CD8-positive, alpha-beta memory T cell (primary cell): ENCODE results near the gene DLG5. TPM values are rescaled to one million over a fixed set of nuclear protein-coding genes. Genes with fewer than 3 reads are reported as not detected.

Experiments
- CTCF ChIA-PET: fragments of 350-600 bp; sonication (Branson Sonifier 250); formaldehyde crosslinking; loops from one replicate; lab custom pipeline; 2021; ENCODE audit warnings: antibody characterized with exemption; lab: Charles Lee
- POLR2A ChIA-PET: fragments of 350-600 bp; sonication (Branson Sonifier 250); formaldehyde crosslinking; loops from one replicate; lab custom pipeline; 2021; ENCODE audit warnings: antibody characterized with exemption; lab: Charles Lee
- DNase-seq, 5 donors: peaks; one replicate each; pipeline versions ENCODE4 v3.0.0 to v3.0.0-alpha.2; 2020 to 2022; ENCODE audit warnings: mixed read lengths in 1 of 5
- H3K27ac ChIP-seq: one replicate; pipeline ENCODE4 v1.7.0; 2013; ENCODE audit warnings: low read depth, mild to moderate bottlenecking, low read length, moderate library complexity
- H3K27me3 ChIP-seq: 2 replicates; pipeline ENCODE4 v1.7.0; 2013; ENCODE audit warnings: low read length, mild to moderate bottlenecking; ENCODE audit not compliant: insufficient read depth, poor library complexity, severe bottlenecking
- H3K36me3 ChIP-seq: 2 replicates; pipeline ENCODE4 v1.7.0; 2013; ENCODE audit warnings: mild to moderate bottlenecking, low read length, moderate library complexity; ENCODE audit not compliant: insufficient read depth
- H3K4me1 ChIP-seq: 2 replicates; pipeline ENCODE4 v1.7.0; 2013; ENCODE audit warnings: mild to moderate bottlenecking, low read length, moderate library complexity; ENCODE audit not compliant: insufficient read depth
- H3K4me3 ChIP-seq: 2 replicates; pipeline ENCODE4 v1.7.0; 2013; ENCODE audit warnings: mild to moderate bottlenecking, low read length
- H3K9me3 ChIP-seq: 2 replicates; pipeline ENCODE4 v1.7.0; 2013; ENCODE audit warnings: mild to moderate bottlenecking, low read length
- H3K27ac Mint-ChIP-seq, 8 donors: one replicate each; pipeline ENCODE4 v1.8.0; 2020 to 2021; ENCODE audit warnings: mixed read lengths in 8 of 8, mild to moderate bottlenecking in 6 of 8, inconsistent platforms in 3 of 8, moderate library complexity in 3 of 8
- H3K27me3 Mint-ChIP-seq, 2 donors: one replicate each; pipeline ENCODE4 v1.8.0; 2020 to 2021; ENCODE audit warnings: mixed read lengths in 2 of 2, mild to moderate bottlenecking in 1 of 2, moderate library complexity in 1 of 2
- H3K36me3 Mint-ChIP-seq, 3 donors: one replicate each; pipeline ENCODE4 v1.8.0; 2020 to 2021; ENCODE audit warnings: mixed read lengths in 3 of 3, inconsistent platforms in 1 of 3, mild to moderate bottlenecking in 1 of 3
- H3K4me1 Mint-ChIP-seq, 3 donors: one replicate each; pipeline ENCODE4 v1.8.0; 2020 to 2021; ENCODE audit warnings: mixed read lengths in 3 of 3, inconsistent platforms in 1 of 3, mild to moderate bottlenecking in 1 of 3
- H3K4me3 Mint-ChIP-seq, 7 donors: one replicate each; pipeline ENCODE4 v1.8.0; 2020 to 2021; ENCODE audit warnings: mixed read lengths in 7 of 7, mild to moderate bottlenecking in 6 of 7, moderate library complexity in 4 of 7, inconsistent platforms in 2 of 7
- H3K9me3 Mint-ChIP-seq, 5 donors: one replicate each; pipeline ENCODE4 v1.8.0; 2020 to 2022; ENCODE audit warnings: mixed read lengths in 5 of 5, mild to moderate bottlenecking in 3 of 5, moderate library complexity in 2 of 5, inconsistent platforms in 1 of 5
- polyA plus RNA-seq: library from polyadenylated mRNA; unstranded; fragments of 300-500 nt; fragmentation: Illumina TruSeq; gene quantifications from one replicate; pipeline ENCODE4 v1.2.3, GENCODE V29; 2021
- total RNA-seq, 2 experiments: library from RNA; stranded (reverse); gene quantifications; one replicate each; pipeline ENCODE4 v1.2.3, GENCODE V29; 2021

DLG5 gene
- total and polyA plus RNA-seq, 3 experiments from 2014 or later, result 1.1 to 2.1 (median 1.7) TPM

GRCh38 chr10:77820349-77820748 is 106.2 kb downstream of the DLG5 start:
- no peak for DNase-seq
- Histone ChIP-seq H3K27me3 (no peaks in the 10 kb centered on the region), H3K4me3 (no peak overlapping the region), H3K27ac (no peak overlapping the region), H3K36me3 (no peaks in the 10 kb centered on the region), H3K4me1 (no peaks in the 10 kb centered on the region), H3K9me3 (no peaks in the 10 kb centered on the region)
- Mint-ChIP-seq H3K4me1 (no peaks in the 10 kb centered on the region), H3K36me3 (peaks cover 0 to 4% (median 0%) of the 10 kb centered on the region in 3 donors), H3K4me3 (no peak overlapping the region), H3K27ac (peak overlapping the region in 3 of 8 donors; percentile 25 to 82 (median 37)), H3K9me3 (no peaks in the 10 kb centered on the region), H3K27me3 (no peaks in the 10 kb centered on the region)
- CTCF ChIA-PET, result interaction anchor here (0.9 kb wide), 1 partner anchor 27 kb away, joined by 3 read pairs; no protein-coding TSS in a partner anchor
- POLR2A ChIA-PET, result no interaction called here

GRCh38 chr10:77819210-77820112 is 107.1 kb downstream of the DLG5 start:
- DNase-seq, result no peak
- H3K4me3 ChIP-seq, result no peak overlapping the region
- CTCF ChIA-PET, result no interaction called here
- Mint-ChIP-seq H3K27ac (peak overlapping the region in 1 of 8 donors; percentile 62), H3K9me3 (no peaks in the 10 kb centered on the region), H3K36me3 (peaks cover 0 to 2% (median 0%) of the 10 kb centered on the region in 3 donors), H3K27me3 (no peaks in the 10 kb centered on the region), H3K4me1 (no peaks in the 10 kb centered on the region), H3K4me3 (no peak overlapping the region)
- H3K27ac ChIP-seq, result no peak overlapping the region
- POLR2A ChIA-PET, result no interaction called here
- H3K4me1 ChIP-seq, result no peaks in the 10 kb centered on the region
- no peaks in the 10 kb centered on the region for H3K36me3 ChIP-seq
- H3K27me3 ChIP-seq, result no peaks in the 10 kb centered on the region
- H3K9me3 ChIP-seq, result no peaks in the 10 kb centered on the region

GRCh38 chr10:77818378-77818777 is 108.2 kb downstream of the DLG5 start:
- no peak overlapping the region for H3K4me3 Mint-ChIP-seq
- DNase-seq, result no peak
- peak overlapping the region in 1 of 8 donors; percentile 52 for H3K27ac Mint-ChIP-seq

GRCh38 chr10:77817541-77817940 is 109.0 kb downstream of the DLG5 start:
- no peaks in the 10 kb centered on the region for H3K9me3 ChIP-seq
- Mint-ChIP-seq H3K27me3 (no peaks in the 10 kb centered on the region), H3K4me1 (no peaks in the 10 kb centered on the region), H3K9me3 (no peaks in the 10 kb centered on the region), H3K27ac (no peak overlapping the region), H3K36me3 (peaks cover 0 to 2% (median 0%) of the 10 kb centered on the region in 3 donors), H3K4me3 (no peak overlapping the region)
- ChIA-PET POLR2A (no interaction called here), CTCF (no interaction called here)
- DNase-seq, result no peak
- H3K4me1 ChIP-seq, result no peaks in the 10 kb centered on the region
- H3K36me3 ChIP-seq, result no peaks in the 10 kb centered on the region
- H3K27me3 ChIP-seq, result no peaks in the 10 kb centered on the region
- H3K4me3 ChIP-seq, result no peak overlapping the region
- H3K27ac ChIP-seq, result no peak overlapping the region

More at GRCh38 chr10:77818378-77818777, 108.2 kb downstream of the DLG5 start:
- Mint-ChIP-seq H3K27me3 (no peaks in the 10 kb centered on the region), H3K36me3 (peaks cover 0 to 2% (median 0%) of the 10 kb centered on the region in 3 donors), H3K9me3 (no peaks in the 10 kb centered on the region), H3K4me1 (no peaks in the 10 kb centered on the region)
- Histone ChIP-seq H3K9me3 (no peaks in the 10 kb centered on the region), H3K4me3 (no peak overlapping the region), H3K27me3 (no peaks in the 10 kb centered on the region), H3K36me3 (no peaks in the 10 kb centered on the region), H3K4me1 (no peaks in the 10 kb centered on the region), H3K27ac (no peak overlapping the region)
- CTCF ChIA-PET, result no interaction called here
- POLR2A ChIA-PET, result no interaction called here

GRCh38 chr10:77816311-77816710 is 110.2 kb downstream of the DLG5 start:
- H3K36me3 ChIP-seq, result no peaks in the 10 kb centered on the region
- CTCF ChIA-PET, result no interaction called here

GRCh38 chr10:77812741-77813140 is 113.8 kb downstream of the DLG5 start:
- Mint-ChIP-seq H3K27me3 (no peaks in the 10 kb centered on the region), H3K9me3 (no peaks in the 10 kb centered on the region), H3K27ac (no peak overlapping the region), H3K4me1 (no peaks in the 10 kb centered on the region), H3K36me3 (no peaks in the 10 kb centered on the region), H3K4me3 (no peak overlapping the region)
- Histone ChIP-seq H3K27me3 (no peaks in the 10 kb centered on the region), H3K9me3 (no peaks in the 10 kb centered on the region), H3K36me3 (no peaks in the 10 kb centered on the region), H3K4me3 (no peak overlapping the region), H3K27ac (no peak overlapping the region), H3K4me1 (no peaks in the 10 kb centered on the region)
- DNase-seq, result no peak
- ChIA-PET POLR2A (no interaction called here), CTCF (no interaction called here)

More at GRCh38 chr10:77816311-77816710, 110.2 kb downstream of the DLG5 start:
- DNase-seq, result no peak
- Histone ChIP-seq H3K4me1 (no peaks in the 10 kb centered on the region), H3K9me3 (no peaks in the 10 kb centered on the region), H3K27ac (no peak overlapping the region), H3K27me3 (no peaks in the 10 kb centered on the region), H3K4me3 (no peak overlapping the region)
- Mint-ChIP-seq H3K4me3 (no peak overlapping the region), H3K27me3 (no peaks in the 10 kb centered on the region), H3K27ac (no peak overlapping the region), H3K4me1 (no peaks in the 10 kb centered on the region), H3K9me3 (no peaks in the 10 kb centered on the region), H3K36me3 (no peaks in the 10 kb centered on the region)
- POLR2A ChIA-PET, result no interaction called here

- H3K9me3 Mint-ChIP-seq, result no peaks in the 10 kb centered on the region
- Histone ChIP-seq H3K27me3 (no peaks in the 10 kb centered on the region), H3K9me3 (no peaks in the 10 kb centered on the region), H3K27ac (no peak overlapping the region), H3K36me3 (no peaks in the 10 kb centered on the region), H3K4me1 (no peaks in the 10 kb centered on the region), H3K4me3 (no peak overlapping the region)
- CTCF ChIA-PET, result no interaction called here
- no peaks in the 10 kb centered on the region for H3K4me1 Mint-ChIP-seq
- H3K27ac Mint-ChIP-seq, result peak overlapping the region in 1 of 8 donors; percentile 80
- POLR2A ChIA-PET, result no interaction called here
- no peaks in the 10 kb centered on the region for H3K36me3 Mint-ChIP-seq
- H3K4me3 Mint-ChIP-seq, result no peak overlapping the region
- no peak for DNase-seq
- no peaks in the 10 kb centered on the region for H3K27me3 Mint-ChIP-seq
Observed at GRCh38 chr10:77811831-77812430, 114.6 kb downstream of the DLG5 start.
